NCI-H2081 (cell line): ENCODE results near the gene ANTXR1.
A peak's percentile ranks its signal among the peaks of the same experiment; 100 is the strongest.

ENCODE experiments used
- DNase-seq, 2 experiments: peaks; one replicate each; lab custom pipeline; 2025; lab: John Stamatoyannopoulos, UW

Gene ANTXR1

GRCh38 chr2:69097148-69097610 lies 84.2 kb downstream of the ANTXR1 start:
- no peak for DNase-seq

- no peak for DNase-seq
Observed at GRCh38 chr2:69097891-69098655, 85.1 kb downstream of the ANTXR1 start.

- DNase-seq = no peak
Observed at GRCh38 chr2:69099541-69099940, 86.6 kb downstream of the ANTXR1 start.

GRCh38 chr2:69100220-69100723 lies 87.3 kb downstream of the ANTXR1 start:
- no peak for DNase-seq

GRCh38 chr2:69102041-69102593 lies 89.1 kb downstream of the ANTXR1 start:
- no peak for DNase-seq

- no peak for DNase-seq
Observed at GRCh38 chr2:69103419-69103818, 90.4 kb downstream of the ANTXR1 start.

- no peak for DNase-seq
Observed at GRCh38 chr2:69104261-69104660, 91.3 kb downstream of the ANTXR1 start.

GRCh38 chr2:69109255-69109654 lies 96.3 kb downstream of the ANTXR1 start:
- DNase-seq = no peak

GRCh38 chr2:69111076-69111475 lies 98.1 kb downstream of the ANTXR1 start:
- no peak for DNase-seq

- no peak for DNase-seq
Observed at GRCh38 chr2:69113627-69114026, 100.6 kb downstream of the ANTXR1 start.

- DNase-seq = no peak
Observed at GRCh38 chr2:69114534-69114933, 101.6 kb downstream of the ANTXR1 start.

GRCh38 chr2:69116438-69116837 lies 103.5 kb downstream of the ANTXR1 start:
- DNase-seq = no peak

GRCh38 chr2:69118609-69119008 lies 105.6 kb downstream of the ANTXR1 start:
- no peak for DNase-seq

- no peak for DNase-seq
Observed at GRCh38 chr2:69119104-69119894, 106.3 kb downstream of the ANTXR1 start.

GRCh38 chr2:69122271-69122670 lies 109.3 kb downstream of the ANTXR1 start:
- no peak for DNase-seq

GRCh38 chr2:69123182-69123581 lies 110.2 kb downstream of the ANTXR1 start:
- DNase-seq = no peak

GRCh38 chr2:69124343-69124742 lies 111.4 kb downstream of the ANTXR1 start:
- DNase-seq = no peak

- DNase-seq = no peak
Observed at GRCh38 chr2:69125816-69126215, 112.8 kb downstream of the ANTXR1 start.

- DNase-seq = no peak
Observed at GRCh38 chr2:69126341-69126740, 113.4 kb downstream of the ANTXR1 start.

- no peak for DNase-seq
Observed at GRCh38 chr2:69131452-69131851, 118.5 kb downstream of the ANTXR1 start.

- peak in 1 of 2 experiments; percentile 9 for DNase-seq
Observed at GRCh38 chr2:69131983-69132675, 119.2 kb downstream of the ANTXR1 start.

GRCh38 chr2:69132960-69133590 lies 120.1 kb downstream of the ANTXR1 start:
- DNase-seq = no peak
